GM18511 (cell line): ENCODE measurements around the gene SEC24C.
"Not testable (repeated sequence)": the region's sequence is repeated elsewhere in the genome, so short reads cannot be mapped to it uniquely, and the experiment has no call there.

Experiments used
- ATAC-seq: cut with Tn5 transposase; IDR thresholded peaks from one replicate; pipeline ENCODE4 v1.9.1; 2021; ENCODE audit warnings: mild to moderate bottlenecking, moderate library complexity; ENCODE audit not compliant: unreplicated experiment

The SEC24C gene

GRCh38 chr10:73771722-73772280 is 27.6 kb downstream of the SEC24C start:
- peak; percentile 51 for ATAC-seq

GRCh38 chr10:73772281-73773151 is 28.3 kb downstream of the SEC24C start:
- ATAC-seq = peak; percentile 68

GRCh38 chr10:73773152-73773879 is 29.1 kb downstream of the SEC24C start:
- ATAC-seq = no peak

- no peak for ATAC-seq
Measured at GRCh38 chr10:73774637-73775036, 30.5 kb downstream of the SEC24C start.

DNA sequence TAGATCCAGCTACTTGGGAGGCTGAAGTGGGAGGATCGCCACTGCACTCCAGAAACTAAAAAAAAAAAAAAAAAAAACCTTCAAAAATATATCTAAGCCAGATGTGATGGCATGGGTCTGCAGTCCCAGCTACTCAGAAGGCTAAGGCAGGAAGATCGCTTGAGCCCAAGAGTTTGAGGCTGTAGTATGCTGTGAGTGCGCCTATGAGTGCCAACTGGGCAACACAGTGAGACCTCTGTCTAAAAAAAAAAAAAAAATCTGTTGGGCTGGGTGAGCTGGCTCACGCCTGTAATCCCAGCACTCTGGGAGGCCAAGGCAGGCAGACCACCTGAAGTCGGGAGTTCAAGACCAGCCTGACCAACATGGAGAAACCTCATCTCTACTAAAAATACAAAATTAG is 34.8 kb downstream of the SEC24C start:
- ATAC-seq = no peak

GRCh38 chr10:73779539-73780197 is 35.5 kb downstream of the SEC24C start:
- ATAC-seq = no peak

GRCh38 chr10:73780301-73780700 is 36.1 kb downstream of the SEC24C start:
- no peak for ATAC-seq

GRCh38 chr10:73780966-73781365 is 36.8 kb downstream of the SEC24C start:
- ATAC-seq = no peak

GRCh38 chr10:73781548-73781878 is 37.3 kb downstream of the SEC24C start:
- peak; percentile 12 for ATAC-seq

DNA sequence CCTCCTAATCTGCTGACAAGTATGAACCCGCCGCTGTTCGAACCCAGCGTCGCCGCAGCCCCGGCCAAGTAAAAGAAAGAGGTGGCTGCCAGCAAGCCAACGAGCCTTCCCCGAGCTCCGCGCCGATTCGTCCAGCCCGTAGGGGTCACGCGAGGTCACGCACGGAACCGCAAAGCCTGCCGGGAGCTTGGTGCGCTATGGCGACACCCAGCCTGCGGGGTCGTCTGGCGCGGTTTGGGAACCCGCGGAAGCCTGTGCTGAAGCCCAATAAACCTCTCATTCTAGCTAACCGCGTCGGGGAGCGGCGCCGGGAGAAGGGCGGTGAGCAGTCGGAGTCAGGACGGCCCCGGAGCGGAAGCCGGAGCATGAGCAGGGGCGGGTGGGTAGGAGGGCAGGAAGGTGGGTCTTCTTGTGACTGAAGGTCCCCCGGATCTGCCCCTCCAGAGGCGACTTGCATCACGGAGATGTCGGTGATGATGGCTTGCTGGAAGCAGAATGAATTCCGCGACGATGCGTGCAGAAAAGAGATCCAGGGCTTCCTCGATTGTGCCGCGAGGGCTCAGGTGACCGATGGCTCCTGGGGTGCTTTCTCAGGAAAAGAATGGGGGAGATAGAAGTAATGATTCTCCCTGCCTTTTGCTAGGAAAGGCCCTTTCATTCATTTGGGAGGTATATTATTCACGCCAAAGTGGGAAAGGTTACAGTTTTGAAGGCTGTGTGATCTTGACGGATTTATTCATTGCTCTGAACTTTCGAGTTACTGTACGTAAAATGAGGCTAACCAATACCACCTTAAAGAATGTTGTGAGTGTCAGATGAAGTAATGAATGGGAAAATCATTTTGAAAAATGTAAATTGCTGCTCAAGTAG is 37.9 kb downstream of the SEC24C start, which contains the start of gene CHCHD1:
CHCHD1 (plus strand) TSS at position 170 of the 870 bp plus-strand sequence; CDS start at position 198, 28 bp downstream.
- ATAC-seq = peak; percentile 56

DNA sequence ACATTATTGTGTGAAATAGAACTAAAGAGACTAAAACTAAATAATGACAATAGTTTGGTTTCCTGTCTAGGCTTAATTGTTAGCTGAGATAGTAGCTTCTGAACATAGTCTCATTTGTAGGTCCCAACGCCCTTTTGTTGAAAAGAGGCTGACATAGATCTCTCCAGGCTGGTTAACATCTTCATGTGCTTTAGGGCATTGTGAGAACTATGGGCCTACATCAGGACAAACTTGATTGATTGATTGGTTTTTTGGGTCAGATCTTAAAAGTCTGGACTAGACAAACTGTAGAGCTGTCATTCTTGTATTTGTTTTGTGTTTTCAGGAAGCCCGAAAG is 38.5 kb downstream of the SEC24C start:
- no peak for ATAC-seq

GRCh38 chr10:73785211-73785720 is 41.1 kb downstream of the SEC24C start, which contains the start of gene ZSWIM8:
ZSWIM8 (plus strand) TSS chr10:73785606; CDS start chr10:73785879, 273 bp downstream.
- ATAC-seq = peak; percentile 83

GRCh38 chr10:73785721-73786511 is 41.7 kb downstream of the SEC24C start:
- peak; percentile 23 for ATAC-seq

- no peak for ATAC-seq
Measured at GRCh38 chr10:73786512-73786885, 42.3 kb downstream of the SEC24C start.

GRCh38 chr10:73787031-73787800 is 43.0 kb downstream of the SEC24C start:
- not testable (repeated sequence) for ATAC-seq

GRCh38 chr10:73788864-73789658 is 44.9 kb downstream of the SEC24C start:
- ATAC-seq = no peak

DNA sequence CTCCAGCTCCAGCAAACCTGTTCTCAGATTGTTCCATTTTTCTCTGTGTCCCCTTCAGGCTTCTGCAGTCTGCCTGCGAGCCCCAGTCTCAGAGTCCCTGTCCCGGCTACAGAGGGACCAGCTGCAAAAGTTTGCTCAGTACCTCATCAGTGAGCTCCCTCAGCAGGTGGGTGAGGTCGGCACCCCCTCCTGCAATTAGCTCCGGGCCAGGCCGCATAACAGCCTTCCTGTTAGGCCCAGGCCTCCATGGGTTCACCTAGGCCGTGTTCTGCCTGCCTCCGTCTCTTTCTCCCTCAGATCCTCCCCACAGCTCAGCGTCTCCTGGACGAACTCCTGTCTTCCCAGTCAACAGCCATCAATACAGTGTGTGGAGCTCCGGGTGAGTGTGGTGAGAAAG is 45.5 kb downstream of the SEC24C start:
- no peak for ATAC-seq
